ENCODE measurements around the gene VPS29.
"Not testable (repeated sequence)": the region's sequence is repeated elsewhere in the genome, so short reads cannot be mapped to it uniquely, and the experiment has no call there.

VPS29 gene

DNA sequence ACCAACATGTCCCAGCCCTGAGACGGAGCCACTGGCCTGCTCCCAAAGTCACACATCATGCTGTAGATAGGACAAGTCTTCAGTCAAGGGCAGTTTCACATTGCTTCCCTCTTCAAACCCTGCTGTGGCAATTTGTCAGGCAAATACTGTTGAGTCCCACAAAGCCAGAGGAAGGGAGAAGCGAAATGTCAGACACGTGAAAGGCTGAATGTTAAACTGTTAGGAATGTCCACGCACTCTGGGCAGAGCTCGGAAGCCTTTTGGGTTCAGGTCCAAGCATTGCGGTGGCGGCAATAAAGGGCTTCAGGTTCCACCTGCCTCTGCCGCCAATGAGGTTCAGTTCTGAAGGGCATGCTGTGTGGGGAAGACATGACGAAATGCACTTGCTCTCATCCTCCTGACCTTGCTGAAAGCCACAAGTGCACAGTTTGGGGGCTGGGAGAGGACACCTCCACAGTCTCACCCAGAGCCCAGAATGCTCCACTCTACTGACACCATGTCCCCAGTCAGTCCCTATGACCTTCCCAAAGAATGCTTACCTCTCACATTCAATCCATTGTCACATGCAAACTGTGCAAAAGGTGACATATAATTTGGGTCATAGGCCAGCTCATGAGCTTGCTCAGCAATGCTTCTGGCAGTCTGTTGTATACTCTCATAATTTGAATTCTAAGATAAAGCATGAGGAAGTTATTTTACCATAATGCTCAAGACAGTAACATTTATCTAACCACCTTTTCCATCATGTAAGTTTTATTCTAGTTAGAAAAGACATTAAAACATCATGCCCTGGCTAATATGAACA, 35.9 kb upstream of the VPS29 start:
- Mint-ChIP-seq H3K27ac (no peak overlapping the region), H3K36me3 (ENCODE audit: insufficient read depth) (peaks cover 69% of the 10 kb centered on the region), H3K4me1 (ENCODE audit: low read depth in 2 of 2) (peaks cover 0 to 9% of the 10 kb centered on the region in 2 donors)

DNA sequence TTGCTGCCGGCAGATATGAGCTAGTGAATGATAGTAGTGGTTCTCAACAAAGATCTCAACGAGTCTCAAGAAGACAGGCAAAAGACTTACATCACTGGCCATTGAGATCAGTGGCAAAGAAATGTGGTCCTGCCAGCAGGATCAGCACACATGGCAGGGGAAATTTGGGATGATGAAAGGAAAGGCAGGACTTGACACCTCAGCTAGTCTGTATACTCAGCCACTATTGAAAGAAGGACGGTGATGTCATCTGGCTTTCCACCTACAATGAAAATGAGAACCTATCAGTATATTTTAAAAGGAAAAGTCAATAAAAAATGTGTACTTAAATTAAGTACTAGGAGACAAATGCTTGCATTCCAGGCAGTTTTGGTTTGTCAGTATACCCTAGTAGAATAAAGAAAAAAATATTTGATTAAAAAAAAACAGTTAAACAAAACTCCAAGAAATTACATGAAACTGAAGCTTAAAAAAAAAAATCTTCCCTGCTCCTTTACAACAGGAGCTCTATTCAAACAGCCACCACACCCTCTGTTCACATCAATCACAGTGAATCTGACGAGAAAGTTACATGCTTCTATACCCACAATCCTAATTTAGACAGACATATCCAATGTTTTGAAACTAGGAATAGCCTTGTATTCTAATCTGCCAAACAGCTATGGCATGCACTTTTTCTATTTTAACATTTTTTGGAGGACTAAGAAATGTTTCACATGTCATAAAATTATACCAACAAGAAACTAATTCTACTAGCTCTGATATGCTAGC, 35.1 kb upstream of the VPS29 start:
- DNase-seq = no peak
- Mint-ChIP-seq H3K27me3 (no peaks in the 10 kb centered on the region), H3K27ac (peak overlapping the region in 1 of 2 donors; percentile 54), H3K36me3 (ENCODE audit: insufficient read depth) (peaks cover 62% of the 10 kb centered on the region), H3K4me1 (ENCODE audit: low read depth in 2 of 2) (peaks cover 0 to 9% of the 10 kb centered on the region in 2 donors), H3K9me3 (no peaks in the 10 kb centered on the region), H3K4me3 (no peak overlapping the region)
- no peak for ATAC-seq (replicated peaks)

More for the DNA sequence above, 35.9 kb upstream of the VPS29 start:
- ATAC-seq (replicated peaks) (no peak), DNase-seq (no peak)
- Mint-ChIP-seq H3K27me3 (no peaks in the 10 kb centered on the region), H3K9me3 (no peaks in the 10 kb centered on the region), H3K4me3 (no peak overlapping the region)

DNA sequence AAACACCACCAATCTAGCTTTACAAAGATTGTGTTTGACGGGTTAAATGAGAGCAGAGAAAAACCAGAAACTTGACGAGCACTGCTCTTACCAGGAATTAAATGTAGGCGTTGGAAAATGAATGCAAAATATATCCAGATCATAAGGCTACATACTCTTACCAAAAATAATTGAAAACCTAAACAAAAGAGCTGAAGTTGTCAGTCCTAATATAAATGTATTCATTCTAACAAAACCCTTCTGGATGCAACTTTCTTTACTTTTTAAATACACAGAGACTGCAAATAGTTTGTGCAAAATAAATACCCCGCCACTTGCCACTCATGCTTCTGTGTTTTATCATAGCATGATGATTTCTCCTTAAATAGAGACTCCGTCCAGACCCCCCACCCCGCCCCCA, 32.9 kb upstream of the VPS29 start:
- no peaks in the 10 kb centered on the region for H3K9me3 Mint-ChIP-seq
- H3K4me3 Mint-ChIP-seq = no peak overlapping the region
- DNase-seq (no peak), ATAC-seq (replicated peaks) (no peak)
- no peaks in the 10 kb centered on the region for H3K27me3 Mint-ChIP-seq
- peaks cover 0 to 9% of the 10 kb centered on the region in 2 donors for H3K4me1 Mint-ChIP-seq (ENCODE audit: low read depth in 2 of 2)
- H3K27ac Mint-ChIP-seq = no peak overlapping the region
- peaks cover 61% of the 10 kb centered on the region for H3K36me3 Mint-ChIP-seq (ENCODE audit: insufficient read depth)

DNA sequence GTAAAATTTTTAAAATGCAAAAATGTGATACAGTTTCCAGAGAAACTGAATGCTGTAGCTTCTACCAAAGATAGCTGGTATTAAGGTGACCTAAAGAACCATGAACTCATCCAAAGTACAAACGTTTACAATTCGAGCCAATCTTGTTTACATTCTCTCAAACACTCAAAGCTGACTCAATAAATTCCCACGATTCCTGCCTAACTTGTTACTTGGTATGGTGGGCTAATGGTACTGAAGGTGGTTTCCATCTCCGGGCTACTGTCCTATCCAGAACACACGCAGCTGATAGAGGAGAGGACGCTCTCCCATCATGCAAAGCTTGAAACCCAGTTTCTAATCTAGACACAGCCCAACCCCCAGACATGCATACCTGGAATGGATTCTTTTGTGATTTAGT, 31.7 kb upstream of the VPS29 start:
- H3K9me3 Mint-ChIP-seq = no peaks in the 10 kb centered on the region
- H3K27ac Mint-ChIP-seq = no peak overlapping the region
- no peak overlapping the region for H3K4me3 Mint-ChIP-seq
- DNase-seq (no peak), ATAC-seq (replicated peaks) (no peak)
- H3K36me3 Mint-ChIP-seq (ENCODE audit: insufficient read depth) = peaks cover 50% of the 10 kb centered on the region
- peaks cover 0 to 9% of the 10 kb centered on the region in 2 donors for H3K4me1 Mint-ChIP-seq (ENCODE audit: low read depth in 2 of 2)
- no peaks in the 10 kb centered on the region for H3K27me3 Mint-ChIP-seq

DNA sequence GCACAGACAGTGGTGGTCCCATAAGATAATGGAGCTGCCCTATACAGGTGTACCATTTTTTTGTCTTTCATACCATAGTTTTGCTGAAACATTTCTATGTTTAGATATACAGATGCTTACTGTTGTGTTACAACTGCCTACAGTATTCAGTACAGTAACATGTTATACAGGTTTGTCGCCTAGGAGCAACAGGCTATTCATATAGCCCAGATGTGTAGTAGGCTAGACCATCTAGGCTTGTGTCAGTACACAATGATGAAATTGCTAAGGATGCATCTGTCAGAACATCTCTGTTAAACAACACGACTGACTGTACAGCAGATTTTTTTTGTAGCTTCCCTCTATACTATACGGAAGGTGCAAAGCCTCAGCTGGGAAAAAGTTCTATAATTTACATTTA, 30.7 kb upstream of the VPS29 start:
- H3K4me1 Mint-ChIP-seq (ENCODE audit: low read depth in 2 of 2) = peaks cover 0 to 9% of the 10 kb centered on the region in 2 donors
- peaks cover 40% of the 10 kb centered on the region for H3K36me3 Mint-ChIP-seq (ENCODE audit: insufficient read depth)
- H3K4me3 Mint-ChIP-seq = no peak overlapping the region
- ATAC-seq (replicated peaks) (no peak), DNase-seq (no peak)
- H3K9me3 Mint-ChIP-seq = no peaks in the 10 kb centered on the region
- H3K27me3 Mint-ChIP-seq = no peaks in the 10 kb centered on the region
- H3K27ac Mint-ChIP-seq = no peak overlapping the region

DNA sequence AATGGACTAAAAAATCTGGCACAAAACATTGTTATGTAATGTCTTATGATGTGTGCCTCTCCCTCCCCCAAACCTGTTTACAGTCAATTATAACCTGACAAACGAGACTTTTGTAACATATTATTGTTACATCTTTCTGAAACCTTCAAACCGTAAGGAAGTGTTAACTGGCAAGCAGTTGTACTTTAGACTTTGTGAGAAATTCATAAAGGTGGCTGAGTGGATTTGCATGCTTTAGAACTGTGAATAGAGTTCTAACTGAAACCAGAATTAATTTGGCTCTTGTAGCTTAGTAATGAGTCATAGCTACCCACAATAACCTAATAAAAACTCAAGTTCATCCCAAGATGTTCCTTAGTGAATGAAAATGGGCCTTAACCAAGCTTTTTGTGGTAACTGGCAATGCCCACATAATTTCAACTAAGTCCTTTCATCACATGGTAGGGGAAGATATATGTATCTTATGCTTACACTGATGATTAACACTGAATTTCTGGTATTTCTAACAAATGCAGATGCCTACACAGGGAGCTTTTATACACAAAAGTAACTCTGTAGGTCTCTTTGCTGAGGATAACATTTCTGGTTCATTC, 29.9 kb upstream of the VPS29 start:
- Mint-ChIP-seq H3K9me3 (no peaks in the 10 kb centered on the region), H3K36me3 (ENCODE audit: insufficient read depth) (peaks cover 32% of the 10 kb centered on the region), H3K27ac (peak overlapping the region in 1 of 2 donors; percentile 38), H3K4me1 (ENCODE audit: low read depth in 2 of 2) (peaks cover 0 to 9% of the 10 kb centered on the region in 2 donors), H3K27me3 (no peaks in the 10 kb centered on the region), H3K4me3 (no peak overlapping the region)
- no peak for DNase-seq
- no peak for ATAC-seq (replicated peaks)

DNA sequence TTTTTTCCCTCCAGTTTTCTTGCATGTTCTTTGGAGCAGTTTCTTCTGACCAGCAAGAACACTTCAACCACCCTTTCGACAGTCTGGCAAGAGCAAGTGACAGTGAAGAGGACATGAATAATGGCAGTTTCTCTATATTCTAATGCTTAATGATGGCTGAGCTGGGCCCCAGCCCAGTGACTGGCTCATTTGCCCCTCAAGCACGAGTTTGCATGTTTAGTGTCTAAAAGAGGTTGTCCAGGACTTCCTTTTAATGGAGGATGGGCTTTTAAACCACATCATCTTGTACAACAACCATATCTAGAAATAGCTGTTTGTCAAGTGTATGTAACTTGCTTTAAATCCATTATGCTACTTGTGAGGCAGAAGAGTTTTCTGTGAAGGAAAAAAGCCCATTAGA, 28.6 kb upstream of the VPS29 start:
- DNase-seq (no peak), ATAC-seq (replicated peaks) (no peak)
- no peak overlapping the region for H3K4me3 Mint-ChIP-seq
- H3K36me3 Mint-ChIP-seq (ENCODE audit: insufficient read depth) = peaks cover 21% of the 10 kb centered on the region
- peak overlapping the region in 1 of 2 donors; percentile 57 for H3K27ac Mint-ChIP-seq
- no peaks in the 10 kb centered on the region for H3K9me3 Mint-ChIP-seq
- peaks cover 0 to 9% of the 10 kb centered on the region in 2 donors for H3K4me1 Mint-ChIP-seq (ENCODE audit: low read depth in 2 of 2)
- H3K27me3 Mint-ChIP-seq = no peaks in the 10 kb centered on the region

DNA sequence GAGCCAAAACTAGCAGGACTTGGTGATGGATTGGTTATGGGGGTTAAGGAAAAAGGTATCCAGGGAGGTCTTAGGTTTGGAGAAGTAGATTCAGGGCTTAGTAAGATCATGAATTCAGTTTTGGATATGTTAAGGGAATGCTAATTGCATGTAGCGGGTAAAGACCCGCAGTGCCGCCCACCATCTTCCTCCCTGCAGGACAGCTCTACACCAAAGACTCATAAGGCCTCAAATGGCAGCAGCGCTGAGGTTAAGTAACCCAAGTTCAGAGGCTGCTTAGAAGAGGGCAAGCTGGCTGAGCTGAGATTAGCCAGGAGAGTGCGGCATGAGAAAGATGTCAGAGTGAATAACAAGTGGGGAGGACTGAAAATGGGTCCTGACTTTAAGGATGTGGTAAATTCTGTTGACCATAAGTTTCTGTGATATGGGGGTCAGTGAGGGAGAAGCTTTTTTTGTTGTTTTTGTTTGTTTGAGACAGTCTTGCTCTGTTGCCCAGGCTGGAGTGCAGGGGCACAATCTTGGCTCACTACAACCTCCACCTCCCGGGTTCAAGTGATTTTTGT, 26.4 kb upstream of the VPS29 start:
- DNase-seq = no peak
- no peak overlapping the region for H3K4me3 Mint-ChIP-seq
- ATAC-seq (replicated peaks) = no peak
- H3K27ac Mint-ChIP-seq = no peak overlapping the region
- H3K4me1 Mint-ChIP-seq (ENCODE audit: low read depth in 2 of 2) = peaks cover 0 to 4% of the 10 kb centered on the region in 2 donors
- no peaks in the 10 kb centered on the region for H3K9me3 Mint-ChIP-seq
- no peaks in the 10 kb centered on the region for H3K27me3 Mint-ChIP-seq
- peaks cover 12% of the 10 kb centered on the region for H3K36me3 Mint-ChIP-seq (ENCODE audit: insufficient read depth)

DNA sequence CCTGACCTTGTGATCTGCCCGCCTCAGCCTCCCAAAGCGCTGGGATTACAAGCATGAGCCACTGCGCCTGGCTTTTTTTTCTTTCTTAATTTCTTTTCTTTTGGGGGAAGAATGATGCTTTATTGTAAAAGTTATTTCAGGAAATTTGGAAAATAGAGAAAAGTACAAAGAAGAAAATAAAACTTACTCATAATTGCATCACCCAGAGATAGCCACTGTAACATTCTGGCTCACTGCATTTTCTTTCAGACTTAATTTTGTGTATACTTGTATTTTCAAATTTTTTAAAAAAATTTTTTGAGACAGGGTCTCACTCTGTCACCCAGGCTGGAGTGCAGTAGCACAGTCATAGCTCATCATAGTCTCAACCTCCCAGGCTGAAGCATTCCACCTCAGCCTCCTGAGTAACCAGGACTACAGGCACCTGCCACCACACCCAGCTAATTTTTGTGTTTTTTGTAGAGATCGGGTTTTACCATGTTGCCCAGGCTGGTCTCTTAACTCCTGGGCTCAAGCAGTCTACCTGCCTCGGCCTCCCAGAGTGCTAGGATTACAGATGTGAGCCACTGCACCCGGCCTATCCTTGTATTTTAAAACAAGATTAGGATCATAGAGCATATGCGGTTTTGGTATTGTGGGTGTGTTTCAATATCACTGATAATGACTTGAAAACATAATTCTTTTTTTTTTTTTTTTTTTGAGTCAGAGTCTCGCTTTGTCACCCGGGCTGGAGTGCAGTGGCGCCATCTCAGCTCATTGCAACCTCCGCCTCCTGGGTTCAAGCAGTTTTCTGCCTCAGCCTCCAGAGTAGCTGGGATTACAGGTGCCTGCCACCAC, 19.2 kb upstream of the VPS29 start:
- H3K9me3 Mint-ChIP-seq; H3K27me3 Mint-ChIP-seq; H3K4me3 Mint-ChIP-seq; H3K27ac Mint-ChIP-seq; ATAC-seq (replicated peaks); DNase-seq; H3K36me3 Mint-ChIP-seq (ENCODE audit: insufficient read depth); H3K4me1 Mint-ChIP-seq (ENCODE audit: low read depth in 2 of 2): not testable (repeated sequence)

DNA sequence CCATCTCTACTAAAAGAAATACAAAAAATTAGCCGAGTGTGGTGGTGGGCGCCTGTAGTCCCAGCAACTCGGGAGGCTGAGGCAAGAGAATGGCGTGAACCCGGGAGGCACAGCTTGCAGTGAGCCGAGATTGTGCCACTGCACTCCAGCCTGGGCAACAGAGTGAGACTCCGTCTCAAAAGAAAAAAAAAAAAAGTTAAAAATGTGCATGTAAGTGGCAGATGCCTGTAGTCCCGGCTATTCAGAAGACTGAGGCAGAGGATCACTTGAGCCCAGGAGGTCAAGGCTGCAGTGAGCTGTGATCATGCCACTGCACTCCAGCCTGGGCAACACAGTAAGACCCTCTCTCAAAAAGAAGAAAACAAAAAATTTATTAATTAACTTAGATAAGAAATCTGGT, 16.1 kb upstream of the VPS29 start:
- H3K4me3 Mint-ChIP-seq; H3K4me1 Mint-ChIP-seq (ENCODE audit: low read depth in 2 of 2); H3K9me3 Mint-ChIP-seq; H3K27me3 Mint-ChIP-seq; ATAC-seq (replicated peaks); H3K36me3 Mint-ChIP-seq (ENCODE audit: insufficient read depth); H3K27ac Mint-ChIP-seq; DNase-seq: not testable (repeated sequence)

DNA sequence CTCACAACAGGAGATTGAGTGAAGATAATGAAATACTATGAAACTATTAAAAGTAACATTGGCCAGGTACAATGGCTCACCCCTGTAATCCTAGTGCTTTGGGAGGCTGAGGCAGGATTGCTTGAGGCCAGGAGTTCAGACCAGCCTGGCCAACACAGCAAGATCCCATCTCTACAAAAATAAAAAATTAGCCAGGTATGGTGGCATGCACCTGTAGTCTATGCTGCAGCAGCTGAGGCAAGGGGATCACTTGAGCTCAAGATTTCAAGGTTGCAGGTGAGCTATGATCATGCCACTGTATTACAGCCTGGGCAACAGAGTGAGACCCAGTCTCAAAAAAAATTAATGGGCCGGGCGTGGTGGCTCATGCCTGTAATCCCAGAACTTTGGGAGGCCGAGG, 15.1 kb upstream of the VPS29 start:
- H3K36me3 Mint-ChIP-seq (ENCODE audit: insufficient read depth) = peaks cover 3% of the 10 kb centered on the region
- H3K27ac Mint-ChIP-seq = no peak overlapping the region
- no peak overlapping the region for H3K4me3 Mint-ChIP-seq
- DNase-seq (no peak), ATAC-seq (replicated peaks) (no peak)
- no peaks in the 10 kb centered on the region for H3K9me3 Mint-ChIP-seq
- no peaks in the 10 kb centered on the region for H3K4me1 Mint-ChIP-seq (ENCODE audit: low read depth in 2 of 2)
- no peaks in the 10 kb centered on the region for H3K27me3 Mint-ChIP-seq

DNA sequence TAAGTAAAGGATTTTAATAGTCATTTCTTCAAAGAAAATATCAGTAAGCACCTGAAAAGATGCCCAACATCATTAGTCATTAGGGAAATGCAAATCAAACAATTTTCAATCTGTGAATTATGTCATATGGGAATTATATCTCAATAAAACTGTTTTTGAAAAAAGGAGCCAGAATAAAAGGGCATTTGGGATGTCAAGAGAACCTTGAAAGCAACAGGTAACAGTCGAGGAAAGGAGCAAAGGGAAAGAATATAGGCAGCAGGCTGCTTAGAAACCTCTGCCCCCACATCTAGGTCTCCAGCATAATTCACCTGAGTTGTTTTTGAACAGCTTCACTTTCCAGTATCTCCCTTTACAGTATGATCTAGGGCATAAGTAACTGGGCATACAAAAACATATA, 12.5 kb upstream of the VPS29 start:
- no peak for DNase-seq
- Mint-ChIP-seq H3K9me3 (no peaks in the 10 kb centered on the region), H3K4me1 (ENCODE audit: low read depth in 2 of 2) (no peaks in the 10 kb centered on the region), H3K27me3 (no peaks in the 10 kb centered on the region), H3K27ac (no peak overlapping the region), H3K4me3 (no peak overlapping the region), H3K36me3 (ENCODE audit: insufficient read depth) (peaks cover 3% of the 10 kb centered on the region)
- no peak for ATAC-seq (replicated peaks)

DNA sequence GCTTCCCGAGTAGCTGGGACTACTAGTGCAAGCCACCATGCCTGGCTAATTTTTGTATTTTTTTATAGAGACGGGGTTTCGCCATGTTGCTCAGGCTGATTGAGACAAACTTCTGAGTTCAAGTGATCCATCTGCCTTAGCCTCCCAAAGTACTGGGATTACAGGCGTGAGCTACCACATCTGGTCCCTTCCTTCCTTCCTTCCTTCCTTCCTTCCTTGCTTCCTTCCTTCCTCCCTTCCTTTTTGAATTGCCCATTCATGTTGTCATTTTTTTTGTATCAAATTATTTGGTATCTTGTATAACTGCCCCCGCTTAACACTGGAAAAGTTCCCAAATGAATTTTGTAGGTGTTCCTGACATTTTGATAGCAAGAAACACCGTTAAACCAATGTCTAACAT, 11.9 kb upstream of the VPS29 start:
- ATAC-seq (replicated peaks) = no peak
- no peaks in the 10 kb centered on the region for H3K36me3 Mint-ChIP-seq (ENCODE audit: insufficient read depth)
- no peaks in the 10 kb centered on the region for H3K9me3 Mint-ChIP-seq
- no peak overlapping the region for H3K27ac Mint-ChIP-seq
- H3K4me1 Mint-ChIP-seq (ENCODE audit: low read depth in 2 of 2) = no peaks in the 10 kb centered on the region
- no peak overlapping the region for H3K4me3 Mint-ChIP-seq
- no peaks in the 10 kb centered on the region for H3K27me3 Mint-ChIP-seq
- no peak for DNase-seq
